Measurements from ENCODE around the gene RNU11. TPM values are rescaled to one million over a fixed set of nuclear protein-coding genes. Genes with fewer than 3 reads are reported as not detected.
"Not testable (repeated sequence)": the region's sequence is repeated elsewhere in the genome, so short reads cannot be mapped to it uniquely, and the experiment has no call there.

RNU11 gene
- total RNA-seq, 4 donors from 2014 or later = not detected

GRCh38 chr1:28646040-28646439, 2.4 kb upstream of the RNU11 start:
- no peak for DNase-seq
- Histone ChIP-seq H3K4me1 (peaks cover 8% of the 10 kb centered on the region in 2 donors), H3K27ac (no peak overlapping the region), H3K36me3 (no peaks in the 10 kb centered on the region), H3K27me3 (no peaks in the 10 kb centered on the region), H3K4me3 (no peak overlapping the region), H3K9me3 (no peaks in the 10 kb centered on the region)
- TF ChIP-seq POLR2A (IDR thresholded peaks at IDR 0.05) (no peak), CTCF (IDR thresholded peaks at IDR 0.05) (no peak)
- intact Hi-C loops (cut with DNase I; ENCODE audit: low total_unique reads) = no loop called here

GRCh38 chr1:28648008-28648473, 359 bp upstream of the RNU11 start:
- peak overlapping the region; percentile 90 to 95 for H3K27ac ChIP-seq
- H3K9me3 ChIP-seq = no peaks in the 10 kb centered on the region
- no peaks in the 10 kb centered on the region for H3K27me3 ChIP-seq
- peak overlapping the region; percentile 28 to 39 for H3K4me3 ChIP-seq
- peaks cover 3 to 4% of the 10 kb centered on the region in 2 donors for H3K4me1 ChIP-seq
- peak; percentile 88 to 92 for DNase-seq
- TF ChIP-seq CTCF (IDR thresholded peaks at IDR 0.05) = peak in 1 of 4 experiments; percentile 4
- TF ChIP-seq POLR2A (IDR thresholded peaks at IDR 0.05) = no peak
- no peaks in the 10 kb centered on the region for H3K36me3 ChIP-seq
- intact Hi-C loops (cut with DNase I; ENCODE audit: low total_unique reads) = no loop called here

GRCh38 chr1:28653063-28653462, 4.7 kb downstream of the RNU11 start:
- H3K9me3 ChIP-seq; H3K4me3 ChIP-seq; DNase-seq; H3K4me1 ChIP-seq; intact Hi-C loops (cut with DNase I; ENCODE audit: low total_unique reads); H3K27me3 ChIP-seq; H3K36me3 ChIP-seq; H3K27ac ChIP-seq: not testable (repeated sequence)

- H3K4me1 ChIP-seq; H3K27me3 ChIP-seq; H3K4me3 ChIP-seq; H3K36me3 ChIP-seq; intact Hi-C loops (cut with DNase I; ENCODE audit: low total_unique reads); H3K27ac ChIP-seq; H3K9me3 ChIP-seq; DNase-seq: not testable (repeated sequence)
Measured at GRCh38 chr1:28653870-28654269, 5.5 kb downstream of the RNU11 start.

GRCh38 chr1:28655448-28656311, 7.3 kb downstream of the RNU11 start:
- DNase-seq; H3K4me3 ChIP-seq; H3K27me3 ChIP-seq; intact Hi-C loops (cut with DNase I; ENCODE audit: low total_unique reads); H3K4me1 ChIP-seq; H3K27ac ChIP-seq; H3K9me3 ChIP-seq; H3K36me3 ChIP-seq: not testable (repeated sequence)

GRCh38 chr1:28656335-28656734, 7.9 kb downstream of the RNU11 start:
- Histone ChIP-seq H3K27me3 (no peaks in the 10 kb centered on the region), H3K4me1 (no peaks in the 10 kb centered on the region), H3K9me3 (no peaks in the 10 kb centered on the region), H3K27ac (no peak overlapping the region), H3K36me3 (no peaks in the 10 kb centered on the region), H3K4me3 (no peak overlapping the region)
- no peak for TF ChIP-seq CTCF (IDR thresholded peaks at IDR 0.05)
- TF ChIP-seq POLR2A (IDR thresholded peaks at IDR 0.05) = no peak
- intact Hi-C loops (cut with DNase I; ENCODE audit: low total_unique reads) = no loop called here
- no peak for DNase-seq
